Activated T-helper 1 cell treated with anti-CD3 and anti-CD28 coated beads, Interleukin-2, amount 50 U/mL, for 16 hours (primary cell): ENCODE results near the gene TAMM41.
"Not testable (repeated sequence)": the region's sequence is repeated elsewhere in the genome, so short reads cannot be mapped to it uniquely, and the experiment has no call there.

Source experiments
- DNase-seq, 2 donors: peaks; one replicate each; pipeline ENCODE4 v3.0.0-alpha.2; 2020; ENCODE audit warnings: low read depth in 1 of 2, low spot score in 1 of 2

Gene TAMM41

GRCh38 chr3:11769704-11770476, 76.8 kb downstream of the TAMM41 start:
- DNase-seq = no peak

GRCh38 chr3:11768604-11769003, 78.1 kb downstream of the TAMM41 start:
- no peak for DNase-seq

GRCh38 chr3:11764931-11765363, 81.7 kb downstream of the TAMM41 start:
- no peak for DNase-seq

- no peak for DNase-seq
Measured at GRCh38 chr3:11759996-11760395, 86.7 kb downstream of the TAMM41 start.

- no peak for DNase-seq
Measured at GRCh38 chr3:11757929-11758328, 88.8 kb downstream of the TAMM41 start.

- no peak for DNase-seq
Measured at GRCh38 chr3:11757441-11757875, 89.2 kb downstream of the TAMM41 start.

- DNase-seq = no peak
Measured at GRCh38 chr3:11755276-11755675, 91.4 kb downstream of the TAMM41 start.

GRCh38 chr3:11752254-11752653, 94.4 kb downstream of the TAMM41 start:
- DNase-seq = not testable (repeated sequence)

GRCh38 chr3:11748306-11748705, 98.4 kb downstream of the TAMM41 start:
- DNase-seq = not testable (repeated sequence)
